ENCODE results near the gene ACVR1.
A peak's percentile ranks its signal among the peaks of the same experiment; 100 is the strongest.

ACVR1 gene

DNA sequence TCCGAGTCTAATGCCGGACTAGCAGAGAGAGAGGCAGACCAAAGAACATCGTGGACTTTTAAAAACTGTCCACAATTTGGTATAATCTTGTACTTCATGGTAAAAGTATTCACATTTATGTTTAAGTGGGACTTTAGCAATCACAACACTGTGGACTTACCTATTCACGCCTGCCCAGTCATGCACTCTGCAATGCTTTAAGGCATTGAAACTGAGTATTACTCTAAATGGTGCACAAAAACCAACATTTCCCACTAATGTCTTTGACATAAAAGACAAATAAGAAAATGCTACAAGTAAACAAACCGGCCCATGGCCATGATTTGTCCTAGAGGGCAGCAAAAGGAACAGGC lies 91.3 kb downstream of the ACVR1 start:
- no peak overlapping the region for H3K4me3 ChIP-seq (ENCODE audit: low read length)
- DNase-seq (ENCODE audit: low read depth), result no peak
- TF ChIP-seq, protein P1, sequence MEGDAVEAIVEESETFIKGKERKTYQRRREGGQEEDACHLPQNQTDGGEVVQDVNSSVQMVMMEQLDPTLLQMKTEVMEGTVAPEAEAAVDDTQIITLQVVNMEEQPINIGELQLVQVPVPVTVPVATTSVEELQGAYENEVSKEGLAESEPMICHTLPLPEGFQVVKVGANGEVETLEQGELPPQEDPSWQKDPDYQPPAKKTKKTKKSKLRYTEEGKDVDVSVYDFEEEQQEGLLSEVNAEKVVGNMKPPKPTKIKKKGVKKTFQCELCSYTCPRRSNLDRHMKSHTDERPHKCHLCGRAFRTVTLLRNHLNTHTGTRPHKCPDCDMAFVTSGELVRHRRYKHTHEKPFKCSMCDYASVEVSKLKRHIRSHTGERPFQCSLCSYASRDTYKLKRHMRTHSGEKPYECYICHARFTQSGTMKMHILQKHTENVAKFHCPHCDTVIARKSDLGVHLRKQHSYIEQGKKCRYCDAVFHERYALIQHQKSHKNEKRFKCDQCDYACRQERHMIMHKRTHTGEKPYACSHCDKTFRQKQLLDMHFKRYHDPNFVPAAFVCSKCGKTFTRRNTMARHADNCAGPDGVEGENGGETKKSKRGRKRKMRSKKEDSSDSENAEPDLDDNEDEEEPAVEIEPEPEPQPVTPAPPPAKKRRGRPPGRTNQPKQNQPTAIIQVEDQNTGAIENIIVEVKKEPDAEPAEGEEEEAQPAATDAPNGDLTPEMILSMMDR (conservative IDR thresholded peaks at IDR 0.05; ENCODE audit: low read length), result no peak

DNA sequence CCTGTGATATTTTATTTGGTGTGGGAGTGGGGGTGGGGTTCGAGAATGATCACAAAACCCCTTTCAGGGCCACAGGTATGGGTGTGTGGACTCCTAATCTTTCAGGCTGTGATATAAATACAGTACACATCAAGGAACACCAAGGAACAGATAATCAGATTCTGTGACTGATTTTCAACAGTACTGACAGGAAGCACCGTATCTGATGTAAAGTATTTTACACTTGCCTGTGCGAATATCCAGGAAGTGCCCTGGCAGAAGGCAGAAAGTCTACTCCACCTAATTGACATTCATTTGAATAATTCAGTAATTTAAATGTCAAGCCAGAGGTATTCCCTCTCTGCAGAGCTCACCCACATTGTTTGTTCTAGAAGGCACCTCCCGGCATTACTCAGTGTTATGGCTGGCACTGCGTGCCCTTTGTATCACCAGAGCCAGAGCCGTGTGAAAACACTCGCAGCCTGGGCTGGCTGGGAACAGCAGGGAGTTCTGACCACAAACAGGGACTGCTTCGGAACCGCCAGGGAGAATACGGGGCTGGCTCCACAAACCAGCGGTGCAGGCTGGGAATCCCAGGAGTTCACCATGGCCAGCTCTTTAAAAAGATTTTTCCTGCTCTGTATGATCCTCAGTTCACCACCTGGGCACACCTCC lies 91.8 kb downstream of the ACVR1 start:
- DNase-seq (ENCODE audit: low read depth), result no peak
- no peak overlapping the region for H3K4me3 ChIP-seq (ENCODE audit: low read length)
- TF ChIP-seq, protein P1 (conservative IDR thresholded peaks at IDR 0.05; ENCODE audit: low read length), result no peak

DNA sequence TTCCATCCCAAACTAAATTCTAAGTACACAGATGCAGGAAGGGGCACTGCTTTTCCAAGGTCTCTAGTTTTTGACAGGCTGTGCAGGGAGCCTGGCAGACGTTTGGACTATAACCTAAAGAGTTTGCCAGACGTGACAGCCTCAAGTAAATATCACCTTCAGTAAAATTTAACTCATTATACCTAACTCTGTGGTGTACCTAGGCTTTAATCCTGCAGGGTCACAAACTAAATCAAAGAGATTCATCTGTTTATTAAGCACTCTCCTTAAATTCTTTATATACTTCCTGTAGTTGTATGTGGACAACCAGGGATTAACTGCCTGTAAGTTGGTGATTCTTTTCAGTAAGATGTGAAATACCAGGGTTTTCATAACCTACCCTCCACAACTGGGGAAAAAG lies 92.9 kb downstream of the ACVR1 start:
- TF ChIP-seq, protein P1 (conservative IDR thresholded peaks at IDR 0.05; ENCODE audit: low read length), result no peak
- no peak overlapping the region for H3K4me3 ChIP-seq (ENCODE audit: low read length)

DNA sequence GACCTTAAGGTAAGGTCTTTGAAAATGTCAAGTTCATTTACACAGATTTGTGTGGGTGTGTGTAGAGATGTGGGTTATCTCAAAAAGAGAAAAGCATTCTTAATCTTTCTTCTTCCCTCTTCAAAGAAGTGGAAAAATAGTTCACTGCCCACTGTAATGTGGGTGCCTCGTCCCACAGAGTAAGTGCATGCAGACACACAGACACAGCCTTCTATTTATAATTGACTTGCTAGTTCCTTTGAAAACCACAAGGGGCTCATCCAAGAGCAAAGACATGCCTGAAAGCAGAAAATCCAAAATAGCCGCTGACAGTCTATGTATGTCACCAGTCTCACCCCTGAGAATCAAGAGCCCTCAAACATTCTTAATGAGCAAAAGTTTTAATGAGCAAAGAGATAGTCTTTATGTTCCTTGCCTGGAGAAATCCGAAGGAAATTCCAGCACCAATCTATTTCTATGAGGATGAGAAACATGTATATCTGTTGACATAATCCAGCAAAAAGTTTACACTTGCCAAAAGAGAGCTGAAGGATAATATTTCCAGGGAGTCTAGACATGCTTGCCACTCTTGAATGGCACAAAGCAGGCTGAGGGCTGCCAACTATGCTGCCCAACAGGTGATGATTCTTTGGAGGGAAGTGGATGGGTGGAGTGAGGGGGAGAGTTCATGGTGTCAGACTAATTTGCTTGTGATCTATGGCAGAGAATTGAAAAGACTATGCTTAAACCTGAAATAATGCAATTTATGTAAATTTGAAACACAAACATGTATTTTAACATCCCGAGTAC lies 93.9 kb downstream of the ACVR1 start:
- no peak for DNase-seq (ENCODE audit: low read depth)

More for the DNA sequence above, 92.9 kb downstream of the ACVR1 start:
- no peak for DNase-seq (ENCODE audit: low read depth)

DNA sequence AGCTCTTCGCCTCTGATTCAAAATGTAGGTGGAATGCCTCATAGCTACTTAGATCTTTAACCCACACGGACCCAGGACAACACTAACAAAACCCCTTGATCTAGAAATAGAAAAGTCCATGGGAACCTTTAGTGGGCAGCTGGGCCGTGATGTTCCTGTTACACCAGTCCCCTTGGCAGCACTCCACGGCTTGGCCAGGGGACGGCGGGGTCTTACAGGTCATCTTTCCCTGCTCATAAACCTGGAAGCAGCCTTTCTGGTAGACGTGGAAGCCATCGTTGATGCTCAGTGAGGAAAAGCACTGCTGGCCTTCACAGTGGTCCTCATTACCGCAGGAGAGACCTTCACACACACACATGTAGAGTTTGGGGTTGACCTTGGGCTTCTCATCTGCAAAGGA lies 95.9 kb downstream of the ACVR1 start:
- TF ChIP-seq, protein P1 (conservative IDR thresholded peaks at IDR 0.05; ENCODE audit: low read length), result no peak
- DNase-seq (ENCODE audit: low read depth), result no peak
- no peak overlapping the region for H3K4me3 ChIP-seq (ENCODE audit: low read length)

More for the DNA sequence above, 93.9 kb downstream of the ACVR1 start:
- no peak overlapping the region for H3K4me3 ChIP-seq (ENCODE audit: low read length)
- TF ChIP-seq, protein P1 (conservative IDR thresholded peaks at IDR 0.05; ENCODE audit: low read length), result peak; percentile 42

DNA sequence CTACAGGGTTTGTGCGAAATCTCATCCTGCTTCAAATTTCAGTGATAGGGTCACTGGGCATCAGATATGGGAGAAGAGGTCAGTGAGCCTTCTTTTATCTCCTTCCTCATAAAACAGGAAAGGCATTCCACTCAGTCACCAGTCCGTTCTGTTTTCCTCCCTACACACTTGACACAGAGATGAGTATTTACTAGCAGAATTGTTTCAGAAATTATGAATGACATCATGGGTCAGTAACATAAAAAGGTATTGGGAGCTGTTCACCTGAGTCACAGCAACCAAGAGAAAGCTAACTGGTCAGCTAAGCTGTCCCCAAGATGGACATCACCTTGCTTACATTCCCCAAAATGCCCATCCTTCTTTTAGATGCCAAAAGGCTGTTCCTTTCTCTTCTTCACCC lies 96.3 kb downstream of the ACVR1 start:
- DNase-seq (ENCODE audit: low read depth), result no peak
- no peak overlapping the region for H3K4me3 ChIP-seq (ENCODE audit: low read length)
- TF ChIP-seq, protein P1 (conservative IDR thresholded peaks at IDR 0.05; ENCODE audit: low read length), result no peak

DNA sequence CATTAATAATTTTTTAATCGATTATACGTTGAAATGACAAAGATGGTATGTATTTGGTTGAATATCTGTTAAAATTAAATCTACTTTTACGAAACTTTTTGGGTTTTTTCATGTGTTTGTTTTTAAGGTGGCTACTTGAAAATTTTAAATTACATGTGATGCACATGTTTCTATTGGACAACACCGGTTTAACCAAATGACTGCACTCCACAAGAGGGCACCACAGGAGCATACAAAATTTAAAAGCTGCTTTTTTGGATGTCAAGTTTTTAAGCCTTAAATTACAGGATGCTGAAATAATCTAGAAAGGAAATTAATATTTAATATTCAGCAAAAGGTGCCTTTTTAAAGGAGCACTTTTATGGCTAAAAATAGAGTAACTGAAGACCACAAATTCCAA lies 98.7 kb downstream of the ACVR1 start:
- TF ChIP-seq, protein P1 (conservative IDR thresholded peaks at IDR 0.05; ENCODE audit: low read length), result peak; percentile 84
- H3K4me3 ChIP-seq (ENCODE audit: low read length), result no peak overlapping the region
- DNase-seq (ENCODE audit: low read depth), result peak; percentile 57

Measured in AG10803 (cell line).